Esophagus squamous epithelium (tissue), 4 donors: ENCODE results near the gene ERC2.

ENCODE experiments used
- POLR2A ChIP-seq, 4 donors: fragments of 450-650 bp; IDR thresholded peaks; one replicate each; pipeline ENCODE4 v1.6.1; 2017; ENCODE audit warnings: antibody characterized with exemption in 4 of 4, mild to moderate bottlenecking in 4 of 4, moderate library complexity in 3 of 4
- TF ChIP-seq, protein P1 (sequence below), 6 experiments: fragments of 450-650 bp in 4 of 6; fragments of 200-600 bp in 2 of 6; sonication (generic) in 2 of 6; IDR thresholded peaks; one replicate each; pipeline ENCODE4 v1.5.1; 2016 to 2019; ENCODE audit warnings: antibody characterized with exemption in 6 of 6, mild to moderate bottlenecking in 4 of 6, moderate library complexity in 4 of 6

DNA sequence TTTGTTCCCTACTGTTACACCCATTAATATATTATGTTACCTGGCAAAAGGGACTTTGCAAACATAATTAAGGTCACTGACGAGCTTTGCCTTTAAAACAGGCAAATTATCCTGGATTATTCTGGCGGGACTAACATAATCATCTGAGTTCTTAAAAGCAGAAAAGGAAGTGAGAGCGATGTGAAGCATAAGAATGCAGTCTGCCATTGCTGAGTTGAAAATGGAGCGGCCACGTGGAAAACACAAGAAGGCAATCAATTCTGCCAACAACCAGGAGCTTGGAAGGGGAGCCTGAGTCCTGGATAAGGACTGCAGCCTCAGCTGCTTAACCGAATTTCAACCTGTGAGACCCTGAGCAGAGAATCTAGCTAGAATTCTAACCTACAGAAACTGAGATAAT, 653.0 kb downstream of the ERC2 start:
- no peak for TF ChIP-seq POLR2A (IDR thresholded peaks at IDR 0.05)
- TF ChIP-seq, protein P1, sequence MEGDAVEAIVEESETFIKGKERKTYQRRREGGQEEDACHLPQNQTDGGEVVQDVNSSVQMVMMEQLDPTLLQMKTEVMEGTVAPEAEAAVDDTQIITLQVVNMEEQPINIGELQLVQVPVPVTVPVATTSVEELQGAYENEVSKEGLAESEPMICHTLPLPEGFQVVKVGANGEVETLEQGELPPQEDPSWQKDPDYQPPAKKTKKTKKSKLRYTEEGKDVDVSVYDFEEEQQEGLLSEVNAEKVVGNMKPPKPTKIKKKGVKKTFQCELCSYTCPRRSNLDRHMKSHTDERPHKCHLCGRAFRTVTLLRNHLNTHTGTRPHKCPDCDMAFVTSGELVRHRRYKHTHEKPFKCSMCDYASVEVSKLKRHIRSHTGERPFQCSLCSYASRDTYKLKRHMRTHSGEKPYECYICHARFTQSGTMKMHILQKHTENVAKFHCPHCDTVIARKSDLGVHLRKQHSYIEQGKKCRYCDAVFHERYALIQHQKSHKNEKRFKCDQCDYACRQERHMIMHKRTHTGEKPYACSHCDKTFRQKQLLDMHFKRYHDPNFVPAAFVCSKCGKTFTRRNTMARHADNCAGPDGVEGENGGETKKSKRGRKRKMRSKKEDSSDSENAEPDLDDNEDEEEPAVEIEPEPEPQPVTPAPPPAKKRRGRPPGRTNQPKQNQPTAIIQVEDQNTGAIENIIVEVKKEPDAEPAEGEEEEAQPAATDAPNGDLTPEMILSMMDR (IDR thresholded peaks at IDR 0.05), result no peak
